ENCODE measurements around the gene XDH.

DNA sequence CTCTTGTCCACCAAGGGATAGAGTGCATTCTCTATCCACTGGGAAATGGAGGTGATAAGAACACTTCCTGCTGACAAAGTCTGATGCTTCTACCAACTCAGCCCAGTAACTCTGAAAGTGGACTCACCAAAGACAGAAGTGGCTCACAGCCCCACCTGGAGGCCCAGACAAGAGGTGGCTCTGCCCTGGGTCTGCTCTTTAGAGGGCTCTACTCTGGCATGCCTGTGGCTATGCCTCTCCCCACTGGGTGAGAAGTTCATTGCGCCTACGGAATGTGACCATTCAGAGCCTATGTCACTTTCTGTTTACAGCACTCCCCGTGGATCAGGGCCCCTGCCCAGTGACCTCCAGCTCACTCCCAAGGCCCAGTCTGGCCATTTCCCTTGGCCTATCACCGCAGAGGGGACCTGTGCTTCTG is 13.5 kb upstream of the XDH start:
- TF ChIP-seq POLR2AphosphoS5 (IDR thresholded peaks at IDR 0.05) (no peak), POLR2A (IDR thresholded peaks at IDR 0.05) (no peak)
- TF ChIP-seq, protein P1, sequence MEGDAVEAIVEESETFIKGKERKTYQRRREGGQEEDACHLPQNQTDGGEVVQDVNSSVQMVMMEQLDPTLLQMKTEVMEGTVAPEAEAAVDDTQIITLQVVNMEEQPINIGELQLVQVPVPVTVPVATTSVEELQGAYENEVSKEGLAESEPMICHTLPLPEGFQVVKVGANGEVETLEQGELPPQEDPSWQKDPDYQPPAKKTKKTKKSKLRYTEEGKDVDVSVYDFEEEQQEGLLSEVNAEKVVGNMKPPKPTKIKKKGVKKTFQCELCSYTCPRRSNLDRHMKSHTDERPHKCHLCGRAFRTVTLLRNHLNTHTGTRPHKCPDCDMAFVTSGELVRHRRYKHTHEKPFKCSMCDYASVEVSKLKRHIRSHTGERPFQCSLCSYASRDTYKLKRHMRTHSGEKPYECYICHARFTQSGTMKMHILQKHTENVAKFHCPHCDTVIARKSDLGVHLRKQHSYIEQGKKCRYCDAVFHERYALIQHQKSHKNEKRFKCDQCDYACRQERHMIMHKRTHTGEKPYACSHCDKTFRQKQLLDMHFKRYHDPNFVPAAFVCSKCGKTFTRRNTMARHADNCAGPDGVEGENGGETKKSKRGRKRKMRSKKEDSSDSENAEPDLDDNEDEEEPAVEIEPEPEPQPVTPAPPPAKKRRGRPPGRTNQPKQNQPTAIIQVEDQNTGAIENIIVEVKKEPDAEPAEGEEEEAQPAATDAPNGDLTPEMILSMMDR (IDR thresholded peaks at IDR 0.05): no peak
